NCI-H1417 treated with DMSO at 0.1 percent for 48 hours (cell line): ENCODE measurements around the gene IMMP2L.
"Not testable (repeated sequence)": the region's sequence is repeated elsewhere in the genome, so short reads cannot be mapped to it uniquely, and the experiment has no call there.

Experiments
- DNase-seq: peaks from one replicate; lab custom pipeline; 2025; lab: John Stamatoyannopoulos, UW

Gene IMMP2L

GRCh38 chr7:111459757-111460280 is 102.5 kb downstream of the IMMP2L start:
- no peak for DNase-seq

DNA sequence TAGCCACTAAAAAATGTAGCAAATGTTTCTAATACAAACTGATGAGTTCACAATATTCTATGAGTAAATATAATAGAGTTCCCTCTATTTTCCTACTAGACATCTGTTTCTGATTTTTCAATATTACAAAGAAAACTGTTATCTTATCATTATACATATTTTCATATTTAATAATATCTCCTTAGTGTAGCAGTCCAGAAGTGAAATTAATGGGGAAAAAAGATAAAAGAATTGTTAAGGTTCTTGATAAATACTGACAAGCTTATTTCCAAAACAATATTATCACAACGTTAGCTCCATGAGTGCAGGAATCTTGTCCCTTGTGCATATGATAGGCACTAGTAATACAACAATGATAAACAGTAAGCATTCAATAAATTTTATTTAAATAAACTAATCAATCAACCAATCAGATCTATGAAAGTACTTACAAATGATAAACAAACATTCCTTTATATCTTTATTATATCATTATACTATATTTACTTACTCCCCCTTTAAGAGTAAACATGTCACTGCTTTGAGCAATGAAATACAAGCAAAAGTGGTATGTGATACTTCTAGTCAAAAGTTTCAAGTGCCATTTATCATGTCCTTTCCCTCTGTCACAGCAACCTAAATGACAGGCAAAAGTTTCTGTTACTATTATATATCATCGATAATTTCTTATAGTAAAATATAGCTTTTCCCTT is 103.1 kb downstream of the IMMP2L start:
- DNase-seq = no peak

DNA sequence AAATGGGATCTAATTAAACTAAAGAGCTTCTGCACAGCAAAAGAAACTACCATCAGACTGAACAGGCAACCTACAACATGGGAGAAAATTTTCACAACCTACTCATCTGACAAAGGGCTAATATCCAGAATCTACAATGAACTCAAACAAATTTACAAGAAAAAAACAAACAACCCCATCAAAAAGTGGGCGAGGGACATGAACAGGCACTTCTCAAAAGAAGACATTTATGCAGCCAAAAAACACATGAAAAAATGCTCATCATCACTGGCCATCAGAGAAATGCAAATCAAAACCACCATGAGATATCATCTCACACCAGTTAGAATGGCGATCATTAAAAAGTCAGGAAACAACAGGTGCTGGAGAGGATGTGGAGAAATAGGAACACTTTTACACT is 111.6 kb downstream of the IMMP2L start:
- DNase-seq = not testable (repeated sequence)

DNA sequence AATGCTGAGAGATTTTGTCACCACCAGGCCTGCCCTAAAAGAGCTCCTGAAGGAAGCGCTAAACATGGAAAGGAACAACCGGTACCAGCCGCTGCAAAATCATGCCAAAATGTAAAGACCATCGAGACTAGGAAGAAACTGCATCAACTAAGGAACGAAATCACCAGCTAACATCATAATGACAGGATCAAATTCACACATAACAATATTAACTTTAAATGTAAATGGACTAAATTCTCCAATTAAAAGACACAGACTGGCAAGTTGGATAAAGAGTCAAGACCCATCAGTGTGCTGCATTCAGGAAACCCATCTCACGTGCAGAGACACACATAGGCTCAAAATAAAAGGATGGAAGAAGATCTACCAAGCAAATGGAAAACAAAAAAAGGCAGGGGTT is 114.8 kb downstream of the IMMP2L start:
- DNase-seq = not testable (repeated sequence)

DNA sequence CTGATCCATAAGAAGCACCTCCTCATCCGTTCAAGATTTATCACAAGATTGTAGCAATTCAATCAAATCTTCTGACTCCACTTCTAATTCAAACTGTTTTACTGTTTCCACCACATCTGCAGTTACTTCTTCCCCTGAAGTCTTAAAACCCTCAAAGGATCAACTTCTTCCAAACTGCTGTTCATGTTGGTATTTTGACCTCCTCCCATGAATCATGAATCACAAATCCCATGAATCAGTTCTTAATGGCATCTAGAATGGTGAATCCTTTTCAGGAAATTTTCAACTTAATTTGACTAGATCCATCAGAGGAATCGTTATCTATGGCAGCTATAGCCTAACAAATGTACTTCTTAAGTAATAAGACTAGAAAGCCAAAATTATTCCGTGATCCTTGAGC is 122.3 kb downstream of the IMMP2L start:
- DNase-seq = no peak

DNA sequence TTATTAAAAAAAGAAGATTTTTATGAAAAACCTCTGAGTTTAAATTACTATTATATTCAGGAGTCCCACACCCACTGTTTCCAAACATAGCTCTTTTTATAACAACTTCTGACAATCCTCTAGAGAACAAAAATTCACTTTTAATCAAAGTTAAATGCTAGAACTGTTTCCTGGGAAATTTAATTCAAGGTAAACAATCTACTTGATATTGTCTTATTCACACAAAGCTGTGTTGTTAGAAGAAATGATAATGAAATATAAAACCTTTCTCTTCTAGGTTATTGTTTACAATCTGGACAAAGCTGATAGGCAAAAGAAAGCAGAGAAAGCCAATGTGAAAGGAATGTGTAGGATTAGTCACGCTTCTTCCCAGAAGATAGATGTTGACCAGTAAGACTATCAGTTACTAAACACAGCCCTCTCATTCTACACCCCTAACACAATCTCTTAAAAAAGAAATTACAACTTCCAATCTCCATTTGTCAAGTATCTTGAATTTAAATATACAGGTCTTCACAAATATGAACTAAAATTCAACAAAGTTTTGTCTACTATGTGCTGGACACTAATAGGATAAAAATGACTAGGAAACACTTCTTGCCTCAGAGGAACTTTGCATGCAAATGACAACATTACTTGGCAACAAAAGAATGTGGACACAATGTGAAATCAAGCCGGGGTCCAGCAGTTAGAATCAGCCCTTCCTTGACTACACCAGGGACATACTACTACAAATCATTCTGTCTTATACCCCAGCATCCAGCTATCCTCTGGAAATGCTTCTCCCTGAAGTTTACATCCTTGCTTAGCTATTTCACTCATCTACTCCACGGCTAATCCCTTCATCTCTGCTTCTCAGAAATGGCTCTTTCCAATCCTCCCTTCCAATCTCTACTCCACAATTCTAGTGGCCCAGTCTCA is 123.7 kb downstream of the IMMP2L start:
- no peak for DNase-seq

- DNase-seq = no peak
Observed at GRCh38 chr7:111437736-111438135, 124.6 kb downstream of the IMMP2L start.

- DNase-seq = no peak
Observed at GRCh38 chr7:111436608-111437007, 125.7 kb downstream of the IMMP2L start.

- DNase-seq = no peak
Observed at GRCh38 chr7:111433426-111433825, 128.9 kb downstream of the IMMP2L start.

GRCh38 chr7:111429781-111430180 is 132.5 kb downstream of the IMMP2L start:
- DNase-seq = no peak

DNA sequence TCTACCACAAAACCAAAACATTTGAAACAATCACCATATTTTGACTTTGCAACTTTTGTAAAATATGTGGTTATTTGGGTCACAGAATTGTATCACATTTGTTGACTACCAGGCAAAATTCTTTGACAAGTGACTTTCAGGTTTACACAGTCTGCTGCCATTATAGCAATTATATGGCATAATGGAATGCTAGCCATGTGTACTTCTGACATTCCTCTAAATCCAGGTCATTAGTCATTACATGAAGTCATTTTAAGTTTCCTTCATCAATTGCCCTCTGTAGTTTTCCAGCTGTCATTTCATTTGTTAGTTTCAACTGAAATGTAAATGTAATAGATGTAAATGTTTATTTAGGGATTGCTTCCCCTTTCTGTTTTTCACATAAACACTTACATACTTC is 137.5 kb downstream of the IMMP2L start:
- no peak for DNase-seq

GRCh38 chr7:111414374-111414773 is 147.9 kb downstream of the IMMP2L start:
- DNase-seq = no peak

DNA sequence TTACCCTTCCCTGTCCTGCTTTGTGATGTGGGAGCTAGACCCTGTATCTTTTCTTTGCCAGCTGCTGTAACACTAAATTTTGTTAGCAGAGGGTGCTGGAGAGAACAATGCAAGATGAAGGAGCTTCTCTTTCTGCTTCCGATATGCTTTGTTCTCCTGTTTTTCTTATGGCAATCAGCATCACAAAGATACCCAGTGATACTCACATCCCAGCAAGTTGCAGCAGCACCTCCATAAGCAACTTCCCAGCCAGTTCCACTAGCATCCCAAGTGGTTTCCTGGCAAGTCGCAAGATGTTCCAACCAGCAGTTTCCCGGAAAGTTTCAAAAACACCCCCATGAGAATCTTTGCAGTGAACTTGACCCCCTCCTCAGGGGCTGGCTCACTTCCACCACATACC is 148.6 kb downstream of the IMMP2L start:
- no peak for DNase-seq

DNA sequence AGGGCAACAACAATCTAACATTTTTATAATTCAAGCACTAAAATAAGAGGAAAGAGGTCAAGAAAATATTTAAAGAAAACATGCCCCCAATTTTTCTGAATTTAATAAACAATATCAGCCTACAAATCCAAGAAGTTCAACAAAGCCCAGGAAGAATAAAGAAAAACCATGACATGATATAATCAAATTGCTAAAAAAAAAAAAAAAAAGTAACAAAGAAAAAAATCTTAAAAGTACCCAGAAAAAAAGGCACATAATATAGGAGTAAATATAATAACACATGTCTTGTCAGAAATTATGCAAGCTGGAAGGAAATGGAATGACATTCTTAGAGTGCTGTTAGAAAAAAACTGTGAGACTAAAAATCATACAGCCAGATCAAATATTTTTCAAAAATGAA is 151.4 kb downstream of the IMMP2L start:
- DNase-seq = no peak

DNA sequence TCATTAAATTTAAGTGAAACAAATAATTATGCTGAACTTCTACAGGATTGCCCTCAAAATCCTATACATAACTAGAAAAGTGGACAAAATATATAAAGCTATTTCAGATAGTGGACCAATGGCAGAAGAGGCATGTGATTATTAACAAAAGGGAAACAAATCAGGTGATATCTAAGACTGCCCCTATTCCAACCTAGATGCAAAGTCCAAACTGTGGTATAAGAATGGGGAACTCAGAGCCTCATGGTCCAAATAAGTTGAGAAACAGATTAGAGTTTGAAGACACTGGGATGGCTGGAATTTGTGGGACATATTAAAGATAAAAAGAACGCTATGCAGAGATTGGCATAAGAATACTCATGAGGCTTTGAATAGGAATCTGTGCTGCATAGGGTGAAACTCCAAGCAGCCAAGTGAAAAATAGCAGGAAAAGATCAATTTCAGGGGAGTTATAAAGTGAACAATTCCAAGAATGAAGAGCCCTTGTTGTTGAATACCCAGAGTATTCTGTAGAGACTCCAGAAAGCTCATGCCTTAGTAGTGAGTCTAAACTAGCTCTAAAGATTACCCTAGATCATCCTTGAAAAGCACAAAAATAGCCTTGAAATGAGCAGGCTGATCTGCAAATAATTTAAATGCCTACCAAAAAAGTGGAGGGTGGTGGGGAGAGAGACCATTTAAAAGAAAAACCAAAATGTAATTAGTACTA is 152.4 kb downstream of the IMMP2L start:
- no peak for DNase-seq

GRCh38 chr7:111408724-111409123 is 153.6 kb downstream of the IMMP2L start:
- DNase-seq = no peak

GRCh38 chr7:111407258-111407657 is 155.0 kb downstream of the IMMP2L start:
- DNase-seq = no peak

- DNase-seq = no peak
Observed at GRCh38 chr7:111405621-111406020, 156.7 kb downstream of the IMMP2L start.

- no peak for DNase-seq
Observed at GRCh38 chr7:111401516-111401915, 160.8 kb downstream of the IMMP2L start.

- no peak for DNase-seq
Observed at GRCh38 chr7:111400088-111400487, 162.2 kb downstream of the IMMP2L start.

DNA sequence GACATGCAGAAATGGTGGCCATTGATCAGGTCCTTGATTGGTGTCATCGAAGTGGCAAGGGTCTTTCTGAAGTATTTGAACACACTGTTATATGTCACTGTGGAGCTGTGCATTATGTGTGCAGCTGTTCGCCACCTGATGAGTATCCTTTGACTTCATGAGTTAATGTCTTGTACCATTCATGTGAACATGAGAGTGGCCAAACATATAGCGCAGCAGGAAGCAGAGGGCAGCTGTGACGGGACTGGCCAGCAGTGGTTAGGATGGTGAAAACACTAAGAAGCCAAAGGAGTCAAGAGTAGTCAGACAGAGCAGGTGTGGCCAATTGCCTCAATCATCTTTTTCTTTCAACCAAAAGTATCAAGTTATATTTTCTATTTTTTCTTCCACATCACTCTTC is 167.4 kb downstream of the IMMP2L start:
- DNase-seq = no peak

DNA sequence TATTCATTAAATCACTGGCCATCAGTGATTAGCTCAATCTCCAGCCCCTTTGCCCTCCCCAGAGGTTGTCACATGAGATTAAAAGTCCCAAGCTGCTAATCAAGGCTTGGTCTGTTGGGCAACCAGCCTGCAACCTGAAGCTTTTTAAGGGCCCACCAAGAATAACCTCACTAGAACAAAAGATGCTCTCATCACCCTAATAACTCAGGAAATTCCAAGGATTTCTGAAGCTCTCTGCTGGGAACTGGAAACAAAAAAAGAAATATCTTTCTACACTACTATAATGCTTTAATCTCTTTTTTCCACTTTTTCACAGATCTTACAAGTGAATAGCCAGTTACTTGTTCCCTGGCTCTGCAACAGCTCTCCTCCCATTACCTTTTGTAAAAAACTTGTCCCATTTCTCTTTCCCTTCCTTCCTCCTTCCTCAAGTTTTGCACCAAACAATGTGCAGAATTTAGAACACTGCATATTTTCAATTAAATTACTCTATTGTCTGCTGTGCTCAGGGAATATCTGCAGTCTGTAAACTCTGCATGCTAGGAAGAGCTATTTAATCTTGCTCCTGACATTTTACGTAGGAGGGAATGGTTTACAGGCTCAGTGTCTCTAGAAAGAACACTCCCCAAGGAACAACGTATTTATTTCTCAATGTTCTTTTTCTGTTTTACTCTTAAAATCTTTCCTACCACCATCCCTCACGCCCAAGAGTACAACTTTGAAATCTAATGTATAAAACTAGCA is 169.1 kb downstream of the IMMP2L start:
- no peak for DNase-seq
